GM19239 (cell line): Measurements from ENCODE around the gene CASP8AP2.
"Not testable (repeated sequence)": the region's sequence is repeated elsewhere in the genome, so short reads cannot be mapped to it uniquely, and the experiment has no call there.

Source experiments
- DNase-seq: peaks from one replicate; pipeline ENCODE4 v3.0.0; 2011; ENCODE audit warnings: low spot score; ENCODE audit not compliant: insufficient read length
- FAIRE-seq: peaks from 2 replicates; lab custom pipeline; 2011; peaks lifted over from hg19 to GRCh38; lab: Jason Lieb, UNC

CASP8AP2 gene

DNA sequence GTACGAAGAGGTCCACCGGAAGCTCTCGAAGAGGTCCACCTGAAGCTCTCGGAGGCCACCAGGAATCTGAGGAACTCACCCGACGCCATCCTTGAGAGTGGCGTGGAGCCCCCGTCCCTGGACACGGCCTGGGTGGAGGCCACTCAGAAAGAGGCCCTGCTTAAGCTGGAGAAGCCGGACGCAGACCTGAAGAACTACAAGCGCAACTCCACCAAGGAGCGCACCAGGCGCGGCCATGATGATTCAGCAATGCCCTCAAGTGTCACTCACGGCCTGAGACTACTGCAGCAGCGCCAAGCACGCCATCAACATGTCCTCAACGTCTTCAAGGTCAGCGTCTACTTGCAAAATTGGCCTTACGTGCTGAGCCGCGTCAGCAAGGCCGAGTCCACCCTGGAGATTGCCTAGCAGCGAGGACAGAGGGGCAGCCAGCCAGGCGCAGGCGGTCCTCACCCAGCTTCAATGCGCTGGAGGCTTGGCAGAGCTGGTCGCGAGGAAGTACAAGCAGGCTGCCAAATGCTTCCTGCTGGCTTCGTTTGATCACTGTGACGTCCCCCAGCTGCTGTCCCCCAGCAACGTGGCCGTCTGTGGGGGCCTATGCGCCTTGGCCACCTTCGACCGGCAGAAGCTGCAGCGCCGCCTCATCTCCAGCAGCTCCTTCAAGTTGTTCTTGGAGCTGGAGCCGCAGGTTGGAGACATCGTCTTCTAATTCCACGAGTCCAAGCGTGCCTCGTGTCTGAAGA lies 56.9 kb downstream of the CASP8AP2 start:
- no peak for DNase-seq

DNA sequence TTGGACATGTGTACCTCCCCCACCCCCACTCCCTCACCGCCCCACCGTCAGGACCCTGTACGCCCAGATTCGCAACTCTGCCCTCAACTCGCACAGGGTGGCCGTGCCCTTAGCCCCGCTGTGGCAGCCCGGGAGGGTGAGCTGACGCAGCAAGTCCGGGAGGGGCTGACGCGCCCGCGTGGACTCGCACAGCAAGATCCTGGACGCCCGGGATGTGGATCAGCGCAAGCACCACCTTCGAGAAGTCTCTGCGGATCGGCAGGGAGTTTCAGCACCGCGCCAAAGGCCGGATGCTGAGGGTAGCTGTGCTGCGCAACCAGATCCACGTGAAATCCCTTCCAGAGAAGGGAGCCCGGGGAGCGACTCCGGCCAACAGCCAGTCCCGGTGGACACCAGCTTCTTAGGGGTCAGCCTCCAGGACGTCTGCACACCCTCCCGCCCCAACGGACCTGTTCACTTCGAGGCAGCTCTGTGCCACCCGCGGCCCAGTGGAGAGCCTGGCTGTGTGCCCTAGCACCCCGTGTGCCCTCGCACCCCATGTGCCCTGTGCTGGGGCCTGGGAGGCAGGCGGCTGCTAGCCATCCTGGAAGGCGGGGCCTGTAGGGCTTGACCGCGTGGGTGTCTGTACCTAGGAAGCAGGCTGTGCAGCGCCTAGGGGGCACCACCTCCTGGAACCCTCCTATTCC lies 57.9 kb downstream of the CASP8AP2 start:
- FAIRE-seq (no peak), DNase-seq (no peak)

More for the DNA sequence above, 56.9 kb downstream of the CASP8AP2 start:
- no peak for FAIRE-seq

DNA sequence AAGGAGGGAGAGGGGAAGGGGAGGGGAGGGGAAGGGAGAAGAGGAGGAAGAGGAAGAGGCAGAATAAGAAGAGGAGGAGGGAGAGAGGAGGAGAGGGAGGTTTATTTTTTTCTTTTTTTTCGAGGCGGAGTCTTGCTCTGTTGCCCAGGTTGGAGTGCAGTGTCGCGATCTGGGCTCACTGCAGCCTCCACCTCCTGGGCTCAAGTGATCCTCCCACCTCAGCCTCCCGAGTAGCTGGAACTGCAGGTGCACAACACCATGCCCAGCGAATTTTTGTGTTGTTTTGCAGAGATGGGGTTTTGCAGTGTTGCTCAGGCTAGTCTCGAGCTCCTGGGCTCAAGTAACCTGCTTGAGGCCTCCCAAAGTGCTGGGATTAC lies 58.4 kb downstream of the CASP8AP2 start:
- DNase-seq, result no peak
- no peak for FAIRE-seq

DNA sequence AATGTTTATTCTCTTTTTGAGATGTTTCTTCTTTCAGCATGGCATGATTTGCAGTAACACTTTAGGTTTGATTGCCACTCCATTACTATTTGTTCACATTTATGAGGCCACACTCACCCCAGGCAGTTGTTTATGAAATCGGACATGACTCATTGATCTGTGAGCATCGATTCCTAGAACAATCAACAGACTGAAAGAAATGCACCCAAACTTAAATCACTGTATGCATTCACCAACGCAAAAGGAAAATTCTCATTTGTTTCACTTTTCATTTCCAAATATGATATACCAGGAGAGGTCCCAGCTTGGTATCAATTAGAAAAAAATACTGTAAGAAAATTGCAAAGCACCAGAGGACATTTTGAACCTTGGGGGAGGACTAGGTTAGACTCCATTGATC lies 59.2 kb downstream of the CASP8AP2 start:
- FAIRE-seq, result no peak
- DNase-seq, result no peak

DNA sequence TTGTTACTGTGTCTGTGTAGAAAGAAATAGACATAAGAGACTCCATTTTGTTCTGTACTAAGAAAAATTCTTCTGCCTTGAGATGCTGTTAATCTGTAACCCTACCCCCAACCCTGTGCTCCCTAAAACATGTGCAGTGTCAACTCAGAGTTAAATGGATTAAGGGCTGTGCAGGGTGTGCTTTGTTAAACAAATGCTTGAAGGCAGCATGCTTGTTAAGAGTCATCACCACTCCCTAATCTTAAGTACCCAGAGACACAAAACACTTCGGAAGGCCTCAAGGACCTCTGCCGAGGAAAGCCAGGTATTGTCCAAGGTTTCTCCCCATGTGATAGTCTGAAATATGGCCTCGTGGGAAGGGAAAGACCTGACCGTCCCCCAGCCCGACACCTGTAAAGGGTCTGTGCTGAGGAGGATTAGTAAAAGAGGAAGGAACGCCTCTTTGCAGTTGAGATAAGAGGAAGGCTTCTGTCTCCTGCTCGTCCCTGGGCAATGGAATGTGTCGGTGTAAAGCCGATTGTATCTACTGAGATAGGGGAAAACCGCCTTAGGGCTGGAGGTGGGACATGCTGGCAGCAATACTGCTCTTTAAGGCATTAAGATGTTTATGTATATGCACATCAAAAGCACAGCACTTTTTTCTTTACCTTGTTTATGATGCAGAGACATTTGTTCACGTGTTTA lies 61.3 kb downstream of the CASP8AP2 start:
- not testable (repeated sequence) for FAIRE-seq, DNase-seq

DNA sequence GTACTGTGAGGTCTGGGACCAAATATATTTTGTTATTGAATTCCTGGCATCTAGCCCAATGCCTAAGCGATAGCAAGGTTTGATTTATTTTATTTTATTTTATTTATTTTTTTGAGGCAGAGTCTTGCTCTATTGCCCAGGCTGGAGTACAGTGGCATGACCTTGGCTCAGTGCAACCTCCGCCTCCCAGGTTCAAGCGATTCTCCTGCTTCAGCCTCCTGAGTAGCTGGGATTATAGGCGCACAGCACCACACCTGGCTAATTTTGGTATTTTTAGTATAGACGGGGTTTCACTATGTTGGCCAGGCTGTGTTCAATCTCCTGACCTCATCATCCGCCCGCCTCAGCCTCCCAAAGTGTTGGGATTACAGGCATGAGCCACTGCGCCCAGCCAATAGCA lies 62.9 kb downstream of the CASP8AP2 start:
- not testable (repeated sequence) for FAIRE-seq, DNase-seq

DNA sequence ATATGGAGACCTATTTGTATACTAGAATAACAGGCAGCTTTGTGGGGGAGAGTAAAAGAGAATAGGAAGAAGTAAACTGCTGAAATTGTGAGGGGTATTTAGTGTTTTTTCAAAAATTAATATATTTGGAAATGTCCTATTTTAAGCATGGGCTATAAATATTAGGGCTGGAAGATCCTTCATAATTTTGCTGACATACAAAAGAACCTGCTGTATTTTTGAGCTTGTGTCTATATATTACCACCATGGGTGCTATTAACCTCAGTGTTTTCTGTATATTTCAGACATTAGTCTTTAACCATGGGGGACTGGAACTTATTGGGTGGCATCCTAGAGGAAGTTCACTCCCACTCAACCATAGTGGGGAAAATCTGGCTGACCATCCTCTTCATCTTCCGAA lies 64.5 kb downstream of the CASP8AP2 start, which contains the start of gene GJA10:
GJA10 (plus strand) TSS at position 301 of the 400 bp plus-strand sequence; CDS start at position 301, 0 bp downstream.
- FAIRE-seq, result no peak
- DNase-seq, result no peak

DNA sequence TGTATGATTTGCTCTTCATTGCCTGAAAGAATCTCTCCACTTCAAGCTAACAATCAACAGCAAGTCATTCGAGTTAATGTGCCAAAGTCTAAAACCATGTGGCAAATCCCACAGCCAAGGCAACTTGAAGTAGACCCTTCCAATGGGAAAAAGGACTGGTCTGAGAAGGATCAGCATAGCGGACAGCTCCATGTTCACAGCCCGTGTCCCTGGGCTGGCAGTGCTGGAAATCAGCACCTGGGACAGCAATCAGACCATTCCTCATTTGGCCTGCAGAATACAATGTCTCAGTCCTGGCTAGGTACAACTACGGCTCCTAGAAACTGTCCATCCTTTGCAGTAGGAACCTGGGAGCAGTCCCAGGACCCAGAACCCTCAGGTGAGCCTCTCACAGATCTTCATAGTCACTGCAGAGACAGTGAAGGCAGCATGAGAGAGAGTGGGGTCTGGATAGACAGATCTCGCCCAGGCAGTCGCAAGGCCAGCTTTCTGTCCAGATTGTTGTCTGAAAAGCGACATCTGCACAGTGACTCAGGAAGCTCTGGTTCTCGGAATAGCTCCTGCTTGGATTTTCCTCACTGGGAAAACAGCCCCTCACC lies 65.7 kb downstream of the CASP8AP2 start:
- FAIRE-seq, result no peak
- no peak for DNase-seq

DNA sequence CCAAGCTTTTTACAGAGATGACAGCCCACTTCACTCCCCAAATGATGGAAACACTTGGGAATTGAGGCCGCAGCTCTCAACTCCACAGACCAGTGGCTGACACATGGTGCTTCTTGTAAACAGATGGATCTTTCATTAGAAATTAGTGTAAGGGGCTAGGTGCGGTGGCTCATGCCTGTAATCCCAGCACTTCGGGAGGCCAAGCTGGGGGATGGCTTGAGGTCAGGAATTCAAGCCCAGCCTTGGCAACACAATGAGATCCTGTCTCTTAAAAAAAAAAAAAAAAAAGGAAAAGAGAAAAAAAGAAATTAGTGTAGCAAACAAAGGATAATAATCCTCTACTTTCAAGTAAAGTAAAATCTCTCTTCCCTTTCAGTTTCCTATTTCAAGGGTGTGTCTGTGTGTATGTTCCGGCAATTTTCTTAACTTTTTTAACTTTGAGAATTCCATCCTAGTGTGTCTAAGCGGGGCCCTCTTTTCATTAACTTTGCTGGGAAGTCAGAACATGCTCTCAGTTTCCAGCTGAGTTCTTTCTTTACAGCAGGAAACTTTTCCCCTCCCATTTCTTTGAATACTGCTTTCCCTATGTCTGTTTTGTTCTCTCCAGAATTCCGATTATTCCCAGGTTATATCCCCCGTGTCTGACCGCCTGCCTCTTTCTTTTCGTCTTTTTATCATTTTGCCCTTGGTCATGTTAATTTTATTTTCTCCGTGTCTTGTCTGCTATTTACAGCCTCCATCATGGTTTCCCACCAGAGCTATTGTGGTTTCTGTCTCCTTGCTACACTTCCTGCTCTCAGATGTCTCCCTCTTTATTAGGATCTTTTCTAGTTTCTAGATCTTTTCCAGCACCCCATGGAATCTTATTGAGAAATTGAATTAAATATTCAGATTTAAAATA lies 80.6 kb downstream of the CASP8AP2 start:
- FAIRE-seq, DNase-seq: not testable (repeated sequence)

DNA sequence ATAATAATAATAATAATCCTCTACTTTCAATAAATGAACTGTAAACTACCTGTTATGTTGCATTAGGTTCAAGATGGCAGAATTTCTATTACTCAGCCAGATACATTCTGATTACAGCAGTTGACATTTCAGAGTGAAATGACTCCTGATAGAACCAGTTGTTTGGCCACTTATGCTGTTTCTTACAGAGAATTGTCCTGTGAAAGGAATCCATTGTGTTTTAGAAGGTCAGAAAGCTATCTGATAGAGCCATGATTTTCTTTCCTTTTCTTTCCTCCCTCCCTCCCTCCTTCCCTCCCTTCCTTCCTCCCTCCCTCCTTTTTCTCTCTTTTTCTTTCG lies 81.2 kb downstream of the CASP8AP2 start:
- FAIRE-seq, result no peak
- DNase-seq, result no peak

DNA sequence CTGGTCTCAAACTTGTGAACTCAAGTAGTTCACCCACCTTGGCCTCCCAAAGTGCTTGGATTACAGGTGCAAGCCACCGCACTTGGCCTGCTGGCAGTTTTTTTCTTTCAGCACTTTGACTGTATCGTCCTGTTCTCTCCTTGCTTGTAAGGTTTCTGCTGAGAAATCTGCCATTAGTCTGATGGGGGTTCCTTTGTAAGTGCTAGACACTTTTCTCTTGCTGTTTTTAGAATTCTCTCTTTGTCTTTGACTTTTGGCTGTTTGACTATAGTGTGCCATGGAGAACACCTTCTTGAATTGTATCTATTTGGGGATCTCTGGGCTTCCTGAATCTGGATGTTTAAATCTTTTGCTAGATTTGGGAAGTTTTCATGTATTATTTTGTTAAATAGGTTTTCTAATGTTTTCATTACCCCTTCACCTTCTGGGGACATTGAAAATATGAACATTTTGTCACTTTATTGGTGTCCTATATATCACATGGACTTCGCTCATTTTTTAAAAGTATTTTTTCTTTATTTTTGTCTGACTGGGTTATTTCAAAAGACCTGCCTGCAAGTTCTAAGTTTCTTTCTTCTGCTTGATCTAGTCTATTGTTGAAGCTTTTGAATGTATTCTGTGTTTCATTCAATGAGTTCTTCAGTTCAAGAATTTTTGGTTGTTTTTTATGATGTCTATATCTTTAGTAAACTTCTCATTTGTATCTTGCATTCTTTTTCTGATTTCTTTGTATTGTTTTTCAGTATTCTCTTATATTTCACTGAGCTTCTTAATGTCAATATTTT lies 86.6 kb downstream of the CASP8AP2 start:
- FAIRE-seq (no peak), DNase-seq (no peak)

DNA sequence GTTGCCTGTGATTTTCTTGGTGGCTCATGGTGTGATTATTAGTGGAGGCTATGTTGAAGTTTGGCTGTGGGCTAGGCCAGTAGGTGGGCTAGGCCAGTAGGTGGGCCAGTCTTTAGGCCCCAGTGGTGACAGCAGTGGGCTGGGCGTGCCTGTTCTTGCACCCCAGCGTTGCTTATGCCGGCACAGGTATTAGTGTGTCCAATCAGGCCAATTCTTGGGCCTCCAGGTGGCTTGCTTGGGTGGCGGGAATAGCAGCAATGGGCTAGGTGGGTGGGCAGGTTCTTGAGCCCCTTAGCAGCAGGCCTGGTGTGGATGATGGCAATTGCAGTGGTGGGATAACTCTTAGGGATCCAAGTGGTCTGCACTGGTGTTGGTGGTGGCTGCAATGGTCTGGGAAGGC lies 87.5 kb downstream of the CASP8AP2 start:
- FAIRE-seq, result no peak

DNA sequence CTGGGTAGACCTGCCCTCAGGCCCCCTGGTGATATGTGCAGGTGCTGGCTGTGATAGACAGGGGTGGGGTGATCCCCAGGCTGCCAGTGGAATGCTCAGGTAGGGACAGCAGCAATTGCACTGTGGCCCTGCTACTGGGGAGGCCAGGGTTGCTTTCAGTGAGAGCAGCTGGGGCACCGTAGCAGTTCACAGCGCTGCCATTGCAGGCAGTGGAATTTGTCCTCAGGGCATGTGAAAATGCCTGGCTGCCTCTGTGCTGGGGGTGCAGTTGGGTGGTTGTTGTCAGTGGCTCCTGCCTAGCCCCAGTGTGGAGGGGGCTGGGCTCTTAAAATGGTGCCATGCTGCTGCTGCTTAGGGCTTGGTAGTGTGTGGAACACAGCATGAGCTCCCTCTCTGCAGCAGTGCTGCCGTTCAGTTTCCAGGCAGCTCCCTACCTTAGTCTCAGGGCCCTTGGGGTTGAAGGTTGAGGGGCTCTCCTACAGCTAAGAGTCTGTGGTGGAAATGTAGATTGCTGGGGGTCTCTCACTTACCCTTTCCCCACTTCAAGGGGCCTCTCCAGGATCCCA lies 88.2 kb downstream of the CASP8AP2 start:
- FAIRE-seq, result no peak
- no peak for DNase-seq

More for the DNA sequence above, 87.5 kb downstream of the CASP8AP2 start:
- DNase-seq, result no peak
